HG03175 (cell line): ENCODE data around the gene MAST2.
"Not testable (repeated sequence)": the region's sequence is repeated elsewhere in the genome, so short reads cannot be mapped to it uniquely, and the experiment has no call there.

Source experiments
- ATAC-seq: cut with Tn5 transposase; IDR thresholded peaks from one replicate; pipeline ENCODE4 v1.9.1; 2021; ENCODE audit warnings: mild to moderate bottlenecking, moderate library complexity; ENCODE audit not compliant: unreplicated experiment

Gene MAST2

GRCh38 chr1:46056325-46056724, 252.9 kb downstream of the MAST2 start:
- no peak for ATAC-seq

GRCh38 chr1:46057215-46057614, 253.8 kb downstream of the MAST2 start:
- not testable (repeated sequence) for ATAC-seq

GRCh38 chr1:46057781-46058180, 254.4 kb downstream of the MAST2 start:
- no peak for ATAC-seq

- no peak for ATAC-seq
These were observed 255.5 kb downstream of the MAST2 start for GRCh38 chr1:46058936-46059335.

- ATAC-seq = no peak
These were observed 257.7 kb downstream of the MAST2 start for GRCh38 chr1:46061146-46061545.

GRCh38 chr1:46062651-46063319, 259.4 kb downstream of the MAST2 start:
- peak; percentile 81 for ATAC-seq

GRCh38 chr1:46064708-46065107, 261.3 kb downstream of the MAST2 start:
- no peak for ATAC-seq

GRCh38 chr1:46065405-46065804, 262.0 kb downstream of the MAST2 start:
- ATAC-seq = peak; percentile 32

- no peak for ATAC-seq
These were observed 264.2 kb downstream of the MAST2 start for GRCh38 chr1:46067652-46068051.

- ATAC-seq = no peak
These were observed 265.1 kb downstream of the MAST2 start for GRCh38 chr1:46068525-46068924.

- ATAC-seq = no peak
These were observed 266.9 kb downstream of the MAST2 start for GRCh38 chr1:46070164-46070814.

- ATAC-seq = no peak
These were observed 269.6 kb downstream of the MAST2 start for GRCh38 chr1:46072975-46073374.

GRCh38 chr1:46076343-46076742, 272.9 kb downstream of the MAST2 start:
- ATAC-seq = no peak

GRCh38 chr1:46077644-46078043, 274.2 kb downstream of the MAST2 start:
- no peak for ATAC-seq

GRCh38 chr1:46080257-46080656, 276.8 kb downstream of the MAST2 start:
- ATAC-seq = no peak

GRCh38 chr1:46081206-46081605, 277.8 kb downstream of the MAST2 start:
- no peak for ATAC-seq

GRCh38 chr1:46081619-46082018, 278.2 kb downstream of the MAST2 start:
- ATAC-seq = no peak

GRCh38 chr1:46083579-46083978, 280.2 kb downstream of the MAST2 start:
- ATAC-seq = no peak

- ATAC-seq = no peak
These were observed 281.4 kb downstream of the MAST2 start for GRCh38 chr1:46084553-46085451.
